ENCODE measurements around the gene HRK.

HRK gene

GRCh38 chr12:116910645-116911451 is 29.6 kb upstream of the HRK start, which contains the start of gene FBXW8:
Gene FBXW8 (plus strand): TSS chr12:116910950. CDS start chr12:116911038, 88 bp downstream.
- peaks cover 36% of the 10 kb centered on the region for H3K4me1 Mint-ChIP-seq
- peak; percentile 61 to 64 for DNase-seq
- peaks cover 6% of the 10 kb centered on the region for H3K27me3 Mint-ChIP-seq
- H3K4me3 Mint-ChIP-seq, result peak within 1 kb of the TSS; percentile 87 to 95
- no peaks in the 10 kb centered on the region for H3K9me3 Mint-ChIP-seq
- H3K27ac Mint-ChIP-seq, result peak within 1 kb of the TSS; percentile 93 to 94
- ATAC-seq, result peak; percentile 90

GRCh38 chr12:116910280-116910644 is 29.0 kb upstream of the HRK start:
- Mint-ChIP-seq H3K4me3 (peak overlapping the region; percentile 87 to 95), H3K27ac (peak overlapping the region in 1 of 2 donors; percentile 93), H3K27me3 (peaks cover 6% of the 10 kb centered on the region), H3K4me1 (peaks cover 31% of the 10 kb centered on the region), H3K9me3 (no peaks in the 10 kb centered on the region)
- no peak for DNase-seq
- no peak for ATAC-seq

GRCh38 chr12:116906285-116906684 is 25.0 kb upstream of the HRK start:
- Mint-ChIP-seq H3K27me3 (peaks cover 15% of the 10 kb centered on the region), H3K9me3 (no peaks in the 10 kb centered on the region), H3K4me3 (no peak overlapping the region), H3K4me1 (peaks cover 8% of the 10 kb centered on the region), H3K27ac (no peak overlapping the region)
- ATAC-seq, result no peak
- DNase-seq, result no peak

- Mint-ChIP-seq H3K9me3 (no peaks in the 10 kb centered on the region), H3K4me3 (no peak overlapping the region), H3K27me3 (peaks cover 26% of the 10 kb centered on the region), H3K27ac (no peak overlapping the region), H3K4me1 (no peaks in the 10 kb centered on the region)
- ATAC-seq, result no peak
- no peak for DNase-seq
These were observed 22.6 kb upstream of the HRK start for GRCh38 chr12:116903818-116904217.

- H3K27ac Mint-ChIP-seq, result no peak overlapping the region
- no peak overlapping the region for H3K4me3 Mint-ChIP-seq
- H3K4me1 Mint-ChIP-seq, result no peaks in the 10 kb centered on the region
- DNase-seq (no peak), ATAC-seq (no peak)
- H3K27me3 Mint-ChIP-seq, result peaks cover 31% of the 10 kb centered on the region
- no peaks in the 10 kb centered on the region for H3K9me3 Mint-ChIP-seq
These were observed 20.4 kb upstream of the HRK start for GRCh38 chr12:116901612-116902011.

GRCh38 chr12:116898669-116899068 is 17.4 kb upstream of the HRK start:
- no peak overlapping the region for H3K4me3 Mint-ChIP-seq
- H3K9me3 Mint-ChIP-seq, result no peaks in the 10 kb centered on the region
- H3K4me1 Mint-ChIP-seq, result no peaks in the 10 kb centered on the region
- peaks cover 24% of the 10 kb centered on the region for H3K27me3 Mint-ChIP-seq
- no peak overlapping the region for H3K27ac Mint-ChIP-seq
- ATAC-seq (no peak), DNase-seq (no peak)

- peaks cover 22% of the 10 kb centered on the region for H3K27me3 Mint-ChIP-seq
- no peak overlapping the region for H3K27ac Mint-ChIP-seq
These were observed 16.2 kb upstream of the HRK start for GRCh38 chr12:116897476-116897875.

GRCh38 chr12:116896411-116896924 is 15.2 kb upstream of the HRK start:
- H3K27me3 Mint-ChIP-seq, result peaks cover 22% of the 10 kb centered on the region
- no peaks in the 10 kb centered on the region for H3K9me3 Mint-ChIP-seq
- ATAC-seq, result no peak
- H3K4me3 Mint-ChIP-seq, result no peak overlapping the region
- DNase-seq, result no peak
- H3K4me1 Mint-ChIP-seq, result no peaks in the 10 kb centered on the region
- no peak overlapping the region for H3K27ac Mint-ChIP-seq

More at GRCh38 chr12:116897476-116897875, 16.2 kb upstream of the HRK start:
- Mint-ChIP-seq H3K4me1 (no peaks in the 10 kb centered on the region), H3K4me3 (no peak overlapping the region), H3K9me3 (no peaks in the 10 kb centered on the region)
- no peak for ATAC-seq
- no peak for DNase-seq

- ATAC-seq, result no peak
- Mint-ChIP-seq H3K4me1 (no peaks in the 10 kb centered on the region), H3K27ac (no peak overlapping the region), H3K27me3 (peaks cover 22% of the 10 kb centered on the region), H3K9me3 (no peaks in the 10 kb centered on the region), H3K4me3 (no peak overlapping the region)
- DNase-seq, result no peak
These were observed 13.7 kb upstream of the HRK start for GRCh38 chr12:116894913-116895312.

GRCh38 chr12:116892349-116893140 is 11.3 kb upstream of the HRK start:
- H3K27ac Mint-ChIP-seq, result no peak overlapping the region
- H3K27me3 Mint-ChIP-seq, result peaks cover 6% of the 10 kb centered on the region
- no peak overlapping the region for H3K4me3 Mint-ChIP-seq
- DNase-seq (no peak), ATAC-seq (no peak)
- H3K9me3 Mint-ChIP-seq, result no peaks in the 10 kb centered on the region
- H3K4me1 Mint-ChIP-seq, result no peaks in the 10 kb centered on the region

- Mint-ChIP-seq H3K9me3 (no peaks in the 10 kb centered on the region), H3K4me3 (no peak overlapping the region), H3K27me3 (peaks cover 16% of the 10 kb centered on the region), H3K27ac (no peak overlapping the region), H3K4me1 (no peaks in the 10 kb centered on the region)
- ATAC-seq (no peak), DNase-seq (no peak)
These were observed 9.8 kb upstream of the HRK start for GRCh38 chr12:116891019-116891418.

GRCh38 chr12:116890330-116890729 is 9.1 kb upstream of the HRK start:
- Mint-ChIP-seq H3K4me1 (no peaks in the 10 kb centered on the region), H3K4me3 (no peak overlapping the region), H3K9me3 (no peaks in the 10 kb centered on the region), H3K27me3 (peaks cover 16% of the 10 kb centered on the region), H3K27ac (no peak overlapping the region)
- ATAC-seq, result no peak
- DNase-seq, result no peak

- Mint-ChIP-seq H3K27ac (no peak overlapping the region), H3K4me3 (no peak overlapping the region), H3K4me1 (no peaks in the 10 kb centered on the region), H3K27me3 (peaks cover 41% of the 10 kb centered on the region), H3K9me3 (no peaks in the 10 kb centered on the region)
- no peak for DNase-seq
- no peak for ATAC-seq
These were observed 6.7 kb upstream of the HRK start for GRCh38 chr12:116887897-116888296.

- no peak overlapping the region for H3K4me3 Mint-ChIP-seq
- H3K27ac Mint-ChIP-seq, result no peak overlapping the region
- no peak for DNase-seq
- H3K9me3 Mint-ChIP-seq, result no peaks in the 10 kb centered on the region
- peaks cover 4% of the 10 kb centered on the region for H3K4me1 Mint-ChIP-seq
- no peak for ATAC-seq
- peaks cover 47% of the 10 kb centered on the region for H3K27me3 Mint-ChIP-seq
These were observed 6.0 kb upstream of the HRK start for GRCh38 chr12:116887244-116887643.

- Mint-ChIP-seq H3K4me1 (peaks cover 15% of the 10 kb centered on the region), H3K4me3 (no peak overlapping the region), H3K27me3 (peaks cover 61% of the 10 kb centered on the region), H3K9me3 (no peaks in the 10 kb centered on the region), H3K27ac (no peak overlapping the region)
- ATAC-seq, result no peak
- DNase-seq, result no peak
These were observed 4.2 kb upstream of the HRK start for GRCh38 chr12:116885491-116885890.

- ATAC-seq (no peak), DNase-seq (no peak)
- Mint-ChIP-seq H3K9me3 (no peaks in the 10 kb centered on the region), H3K4me1 (peaks cover 21% of the 10 kb centered on the region), H3K27me3 (peaks cover 67% of the 10 kb centered on the region), H3K27ac (peak overlapping the region in 1 of 2 donors; percentile 67), H3K4me3 (no peak overlapping the region)
These were observed 3.6 kb upstream of the HRK start for GRCh38 chr12:116884871-116885270.
